SJSA1 (cell line): ENCODE data around the gene TENM4. TPM values are rescaled to one million over a fixed set of nuclear protein-coding genes. Genes with fewer than 3 reads are reported as not detected.

Experiments used
- DNase-seq, 2 experiments: peaks; one replicate each; pipeline ENCODE4 v3.0.0-alpha.2; 2015 to 2020; ENCODE audit warnings: low spot score in 2 of 2, low read depth in 1 of 2
- H3K27ac ChIP-seq: fragments of 250-450 bp; sonication (Bioruptor Pico); 2 replicates; pipeline ENCODE4 v1.5.1; 2020; ENCODE audit warnings: mild to moderate bottlenecking, moderate library complexity
- H3K27me3 ChIP-seq: fragments of 250-450 bp; sonication (Bioruptor Pico); replicated peaks from 2 replicates; pipeline ENCODE4 v1.5.1; 2020; ENCODE audit warnings: mild to moderate bottlenecking, moderate library complexity
- H3K36me3 ChIP-seq: fragments of 250-450 bp; sonication (Bioruptor Pico); 2 replicates; pipeline ENCODE4 v1.5.1; 2020; ENCODE audit warnings: mild to moderate bottlenecking
- H3K4me1 ChIP-seq: fragments of 250-450 bp; sonication (Bioruptor Pico); replicated peaks from 2 replicates; pipeline ENCODE4 v1.6.1; 2021; ENCODE audit warnings: mild to moderate bottlenecking
- H3K4me3 ChIP-seq: fragments of 250-450 bp; sonication (Bioruptor Pico); 2 replicates; pipeline ENCODE4 v1.5.1; 2020; ENCODE audit warnings: mild to moderate bottlenecking
- H3K9me3 ChIP-seq: fragments of 250-450 bp; sonication (Bioruptor Pico); replicated peaks from 2 replicates; pipeline ENCODE4 v1.5.1; 2020; ENCODE audit warnings: mild to moderate bottlenecking
- total RNA-seq: library from RNA; depleted of rRNA; stranded (reverse); fragments of >200 nt; shearing (Covaris generic); gene quantifications from 2 replicates; pipeline ENCODE4 v1.2.3, GENCODE V29; 2014

TENM4 gene
- total RNA-seq, 1 experiment from 2014 or later = not detected

- no peak for DNase-seq
- H3K36me3 ChIP-seq = no peaks in the 10 kb centered on the region
- H3K4me3 ChIP-seq = no peak overlapping the region
- peaks cover 38% of the 10 kb centered on the region for H3K4me1 ChIP-seq
- no peak overlapping the region for H3K27ac ChIP-seq
- no peaks in the 10 kb centered on the region for H3K9me3 ChIP-seq
- no peaks in the 10 kb centered on the region for H3K27me3 ChIP-seq
These were observed 633.5 kb downstream of the TENM4 start for GRCh38 chr11:78807351-78807750.

- DNase-seq = peak in 1 of 2 experiments; percentile 48
- Histone ChIP-seq H3K36me3 (no peaks in the 10 kb centered on the region), H3K4me1 (peaks cover 45% of the 10 kb centered on the region), H3K27me3 (no peaks in the 10 kb centered on the region), H3K9me3 (no peaks in the 10 kb centered on the region), H3K4me3 (no peak overlapping the region), H3K27ac (no peak overlapping the region)
These were observed 634.4 kb downstream of the TENM4 start for GRCh38 chr11:78806214-78807004.

GRCh38 chr11:78804991-78805390 lies 635.8 kb downstream of the TENM4 start:
- no peak overlapping the region for H3K4me3 ChIP-seq
- no peaks in the 10 kb centered on the region for H3K36me3 ChIP-seq
- H3K9me3 ChIP-seq = no peaks in the 10 kb centered on the region
- H3K27me3 ChIP-seq = no peaks in the 10 kb centered on the region
- H3K27ac ChIP-seq = no peak overlapping the region
- DNase-seq = no peak
- H3K4me1 ChIP-seq = peaks cover 41% of the 10 kb centered on the region

GRCh38 chr11:78803995-78804394 lies 636.8 kb downstream of the TENM4 start:
- no peaks in the 10 kb centered on the region for H3K36me3 ChIP-seq
- H3K27ac ChIP-seq = no peak overlapping the region
- no peaks in the 10 kb centered on the region for H3K9me3 ChIP-seq
- H3K4me3 ChIP-seq = no peak overlapping the region
- peaks cover 31% of the 10 kb centered on the region for H3K4me1 ChIP-seq
- no peaks in the 10 kb centered on the region for H3K27me3 ChIP-seq
- DNase-seq = no peak

GRCh38 chr11:78802058-78802761 lies 638.6 kb downstream of the TENM4 start:
- Histone ChIP-seq H3K4me3 (no peak overlapping the region), H3K9me3 (no peaks in the 10 kb centered on the region), H3K4me1 (peaks cover 27% of the 10 kb centered on the region), H3K36me3 (no peaks in the 10 kb centered on the region), H3K27me3 (no peaks in the 10 kb centered on the region), H3K27ac (peak overlapping the region; percentile 43; the same call in 1 of the 2 replicates)
- no peak for DNase-seq

- Histone ChIP-seq H3K4me1 (peaks cover 29% of the 10 kb centered on the region), H3K4me3 (no peak overlapping the region)
These were observed 639.5 kb downstream of the TENM4 start for GRCh38 chr11:78801161-78801884.

GRCh38 chr11:78800756-78801155 lies 640.1 kb downstream of the TENM4 start:
- Histone ChIP-seq H3K4me1 (peaks cover 23% of the 10 kb centered on the region), H3K36me3 (no peaks in the 10 kb centered on the region), H3K9me3 (no peaks in the 10 kb centered on the region), H3K4me3 (no peak overlapping the region), H3K27me3 (no peaks in the 10 kb centered on the region), H3K27ac (peak overlapping the region; percentile 43)
- no peak for DNase-seq

More at GRCh38 chr11:78801161-78801884, 639.5 kb downstream of the TENM4 start:
- Histone ChIP-seq H3K36me3 (no peaks in the 10 kb centered on the region), H3K9me3 (no peaks in the 10 kb centered on the region), H3K27ac (peak overlapping the region; percentile 43), H3K27me3 (no peaks in the 10 kb centered on the region)
- peak in 1 of 2 experiments; percentile 42 for DNase-seq

- H3K36me3 ChIP-seq = no peaks in the 10 kb centered on the region
- no peaks in the 10 kb centered on the region for H3K9me3 ChIP-seq
- DNase-seq = no peak
- H3K4me3 ChIP-seq = no peak overlapping the region
- peaks cover 23% of the 10 kb centered on the region for H3K4me1 ChIP-seq
- no peak overlapping the region for H3K27ac ChIP-seq
- no peaks in the 10 kb centered on the region for H3K27me3 ChIP-seq
These were observed 640.6 kb downstream of the TENM4 start for GRCh38 chr11:78800096-78800690.

GRCh38 chr11:78798663-78799062 lies 642.2 kb downstream of the TENM4 start:
- Histone ChIP-seq H3K9me3 (no peaks in the 10 kb centered on the region), H3K27ac (no peak overlapping the region), H3K4me3 (no peak overlapping the region), H3K4me1 (peaks cover 23% of the 10 kb centered on the region), H3K27me3 (no peaks in the 10 kb centered on the region), H3K36me3 (no peaks in the 10 kb centered on the region)
- DNase-seq = peak; percentile 38 to 50

GRCh38 chr11:78797559-78797958 lies 643.3 kb downstream of the TENM4 start:
- DNase-seq = no peak
- Histone ChIP-seq H3K27me3 (no peaks in the 10 kb centered on the region), H3K9me3 (no peaks in the 10 kb centered on the region), H3K4me1 (peaks cover 23% of the 10 kb centered on the region), H3K36me3 (no peaks in the 10 kb centered on the region), H3K4me3 (no peak overlapping the region), H3K27ac (no peak overlapping the region)

- no peak overlapping the region for H3K4me3 ChIP-seq
- H3K27me3 ChIP-seq = no peaks in the 10 kb centered on the region
- peaks cover 18% of the 10 kb centered on the region for H3K4me1 ChIP-seq
- no peak overlapping the region for H3K27ac ChIP-seq
- peak in 1 of 2 experiments; percentile 3 for DNase-seq
- no peaks in the 10 kb centered on the region for H3K36me3 ChIP-seq
- no peaks in the 10 kb centered on the region for H3K9me3 ChIP-seq
These were observed 643.9 kb downstream of the TENM4 start for GRCh38 chr11:78796956-78797355.

- H3K27ac ChIP-seq = no peak overlapping the region
- H3K9me3 ChIP-seq = no peaks in the 10 kb centered on the region
- H3K4me3 ChIP-seq = no peak overlapping the region
- no peaks in the 10 kb centered on the region for H3K36me3 ChIP-seq
- peaks cover 6% of the 10 kb centered on the region for H3K4me1 ChIP-seq
- no peak for DNase-seq
- no peaks in the 10 kb centered on the region for H3K27me3 ChIP-seq
These were observed 645.1 kb downstream of the TENM4 start for GRCh38 chr11:78795621-78796261.

- H3K27ac ChIP-seq = no peak overlapping the region
- DNase-seq = no peak
These were observed 648.9 kb downstream of the TENM4 start for GRCh38 chr11:78791964-78792363.

More at GRCh38 chr11:78791964-78792363, 648.9 kb downstream of the TENM4 start:
- Histone ChIP-seq H3K27me3 (no peaks in the 10 kb centered on the region), H3K4me1 (peaks cover 4% of the 10 kb centered on the region), H3K4me3 (no peak overlapping the region), H3K9me3 (no peaks in the 10 kb centered on the region), H3K36me3 (no peaks in the 10 kb centered on the region)
